Hippocampal formation (tissue), 2 donors: Measurements from ENCODE around the gene AGBL1.
A peak's percentile ranks its signal among the peaks of the same experiment; 100 is the strongest.
"Not testable (repeated sequence)": the region's sequence is repeated elsewhere in the genome, so short reads cannot be mapped to it uniquely, and the experiment has no call there.

ENCODE experiments used
- DNase-seq, 2 donors: peaks; one replicate each; lab custom pipeline; 2025; lab: John Stamatoyannopoulos, UW

AGBL1 gene

DNA sequence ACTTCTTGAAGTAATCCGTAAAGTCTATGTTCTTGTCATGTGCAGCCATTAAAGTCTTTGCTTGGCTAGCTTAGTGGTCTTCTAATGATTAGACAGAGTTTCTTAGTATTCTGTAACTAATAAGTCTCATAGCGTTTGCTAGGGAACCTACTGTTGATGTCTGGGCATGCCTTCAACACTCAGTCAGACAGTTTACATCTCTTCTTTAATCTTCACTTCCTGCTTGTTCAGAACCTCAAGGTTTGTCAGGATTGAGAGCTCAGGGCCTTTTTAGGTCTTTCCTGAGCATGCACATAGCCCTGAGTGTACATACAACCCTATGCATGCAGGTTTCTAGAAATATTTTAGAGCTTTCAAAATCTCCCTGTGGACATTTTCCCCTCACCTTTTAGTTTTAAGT, 426.3 kb downstream of the AGBL1 start:
- DNase-seq = no peak

DNA sequence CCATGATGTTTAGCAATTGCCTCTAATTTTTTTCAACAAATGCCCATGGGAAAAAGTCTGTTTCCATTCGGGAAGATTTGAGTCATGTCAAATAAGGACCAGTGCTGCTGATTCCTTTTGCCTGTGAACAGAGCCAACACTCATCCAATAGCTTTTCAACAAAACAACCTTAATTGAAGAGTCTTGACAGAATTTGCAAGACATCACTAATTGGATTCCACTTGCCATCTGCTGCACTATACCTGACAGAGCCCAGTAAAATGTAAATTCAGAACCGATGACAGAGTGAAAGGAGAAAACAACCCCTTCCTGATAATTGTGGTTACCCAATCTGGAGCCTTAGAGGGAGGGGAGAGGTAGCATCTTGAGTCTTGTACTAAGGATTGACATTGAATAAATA, 426.7 kb downstream of the AGBL1 start:
- DNase-seq = no peak

DNA sequence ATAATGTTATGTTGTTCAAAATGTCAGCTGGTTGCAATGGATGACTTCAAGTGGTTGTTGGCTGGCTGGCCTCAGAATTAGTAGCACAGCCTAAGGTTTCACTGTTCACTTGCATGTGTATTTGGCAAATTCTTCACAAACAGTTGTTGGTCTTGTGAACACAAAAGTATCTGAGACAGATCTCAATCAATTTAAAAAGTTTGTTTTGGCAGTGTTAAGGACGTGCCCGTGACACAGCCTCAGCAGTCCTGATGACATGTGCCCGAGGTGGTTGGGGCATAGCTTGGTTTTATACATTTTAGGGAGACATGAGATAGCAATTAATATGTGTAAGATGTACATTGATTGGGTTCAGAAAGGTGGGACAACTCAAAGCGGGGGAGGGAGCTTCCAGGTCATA, 436.0 kb downstream of the AGBL1 start:
- DNase-seq = no peak

DNA sequence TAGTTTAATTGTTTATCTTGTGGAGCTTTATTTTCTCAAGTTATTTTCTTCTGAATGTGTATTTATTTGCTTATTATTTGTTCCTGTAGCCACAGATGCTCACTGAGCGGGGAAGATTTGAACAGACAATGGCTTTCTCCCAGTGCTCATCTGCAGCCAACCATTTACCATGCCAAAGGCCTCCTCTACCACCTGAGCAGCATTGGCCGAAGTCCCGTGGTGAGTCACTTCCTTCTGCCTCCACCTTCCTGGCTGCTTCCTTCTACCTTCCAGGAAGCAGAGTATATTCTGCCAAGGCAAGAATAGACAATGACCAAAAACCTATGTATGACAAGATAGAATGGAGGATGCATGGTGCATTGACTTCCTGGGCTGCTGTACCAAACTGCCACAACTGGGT, 443.1 kb downstream of the AGBL1 start:
- DNase-seq = no peak

DNA sequence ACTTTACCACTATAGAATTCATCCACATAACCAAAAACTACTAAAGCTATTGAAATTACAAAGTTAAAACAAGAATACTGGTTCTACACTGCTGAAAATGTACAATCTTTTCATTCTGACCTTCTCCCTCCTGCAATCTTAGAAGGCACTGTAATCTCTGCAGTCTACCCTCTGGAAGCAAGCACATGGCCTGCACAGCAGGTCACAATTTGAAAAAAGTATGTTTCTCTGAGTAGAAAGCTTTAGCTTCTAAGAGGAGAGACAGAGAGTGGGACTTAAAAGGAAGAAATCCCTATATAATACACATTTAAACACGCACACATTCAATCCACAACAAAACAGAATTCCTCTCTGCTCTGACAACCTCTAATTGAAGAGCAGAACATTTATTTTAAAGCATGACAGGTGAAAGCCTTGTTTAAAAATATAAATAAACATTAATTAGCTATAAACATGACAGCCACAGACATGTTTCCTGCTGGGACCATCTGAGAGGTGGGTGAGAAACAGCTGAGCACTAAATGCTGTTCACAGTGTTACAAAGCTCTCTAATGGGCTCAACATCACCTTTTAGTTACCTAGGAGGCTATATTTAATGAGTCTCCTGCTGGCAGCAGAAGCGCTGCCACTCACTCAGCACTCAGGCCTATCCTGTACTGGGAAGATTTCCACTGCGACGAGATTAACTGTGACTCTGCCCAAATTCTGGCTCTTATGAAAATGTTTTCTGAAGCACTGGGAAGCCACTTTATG, 447.4 kb downstream of the AGBL1 start:
- no peak for DNase-seq

DNA sequence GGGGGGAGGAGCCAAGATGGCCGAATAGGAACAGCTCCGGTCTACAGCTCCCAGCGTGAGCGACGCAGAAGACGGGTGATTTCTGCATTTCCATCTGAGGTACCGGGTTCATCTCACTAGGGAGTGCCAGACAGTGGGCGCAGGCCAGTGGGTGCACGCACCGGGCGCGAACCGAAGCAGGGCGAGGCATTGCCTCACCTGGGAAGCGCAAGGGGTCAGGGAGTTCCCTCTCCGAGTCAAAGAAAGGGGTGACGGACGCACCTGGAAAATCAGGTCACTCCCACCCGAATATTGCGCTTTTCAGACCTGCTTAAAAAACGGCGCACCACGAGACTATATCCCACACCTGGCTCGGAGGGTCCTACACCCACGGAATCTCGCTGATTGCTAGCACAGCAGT, 448.4 kb downstream of the AGBL1 start:
- not testable (repeated sequence) for DNase-seq

DNA sequence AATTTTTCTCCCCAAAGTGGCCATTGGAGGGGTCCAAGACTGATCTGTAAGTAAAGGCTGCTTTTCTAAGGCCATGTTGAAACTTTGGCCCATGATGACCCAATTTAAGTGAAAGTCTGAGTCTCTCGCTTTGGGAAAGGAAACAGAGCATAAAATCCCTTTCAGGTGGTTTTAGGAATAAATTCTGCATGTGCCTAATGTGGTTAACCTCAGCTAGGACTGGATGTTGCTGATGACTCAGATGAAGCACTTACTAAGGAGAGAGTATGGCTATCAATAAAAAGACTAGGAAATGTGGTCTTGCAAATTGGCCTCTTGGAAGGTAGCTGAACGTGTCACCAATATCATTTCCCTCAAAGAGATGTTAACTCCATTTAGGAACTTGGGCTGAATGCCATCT, 458.5 kb downstream of the AGBL1 start:
- DNase-seq = no peak

DNA sequence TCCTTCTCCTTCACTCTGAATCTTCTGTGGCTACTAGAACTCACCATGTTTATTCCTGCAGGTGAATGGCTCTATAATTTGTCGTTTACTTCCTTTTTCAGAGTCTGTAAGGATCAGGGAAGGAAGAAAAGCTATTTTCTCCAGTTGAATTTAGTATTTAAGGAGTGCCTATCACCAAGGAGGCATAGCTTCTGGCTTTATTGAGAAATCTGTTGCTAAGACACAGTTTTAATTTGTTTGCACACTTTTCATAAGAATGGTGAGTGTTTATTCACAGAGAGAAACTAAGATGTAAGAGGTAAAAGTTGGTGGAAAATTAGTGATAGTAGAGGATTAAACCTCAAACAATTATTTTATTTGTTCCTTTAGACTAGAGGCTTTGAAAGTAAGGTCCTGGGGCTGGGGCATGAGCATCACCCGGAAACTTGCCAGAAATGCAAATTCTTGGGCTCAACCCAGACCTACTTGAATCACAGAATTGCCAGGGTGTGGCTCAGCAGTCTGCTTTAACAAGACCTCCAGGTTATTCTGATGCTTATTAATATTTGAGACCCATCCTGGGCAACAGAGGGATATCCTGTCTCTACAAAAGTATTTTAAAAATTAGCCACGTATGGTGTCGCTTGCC, 461.3 kb downstream of the AGBL1 start:
- no peak for DNase-seq

DNA sequence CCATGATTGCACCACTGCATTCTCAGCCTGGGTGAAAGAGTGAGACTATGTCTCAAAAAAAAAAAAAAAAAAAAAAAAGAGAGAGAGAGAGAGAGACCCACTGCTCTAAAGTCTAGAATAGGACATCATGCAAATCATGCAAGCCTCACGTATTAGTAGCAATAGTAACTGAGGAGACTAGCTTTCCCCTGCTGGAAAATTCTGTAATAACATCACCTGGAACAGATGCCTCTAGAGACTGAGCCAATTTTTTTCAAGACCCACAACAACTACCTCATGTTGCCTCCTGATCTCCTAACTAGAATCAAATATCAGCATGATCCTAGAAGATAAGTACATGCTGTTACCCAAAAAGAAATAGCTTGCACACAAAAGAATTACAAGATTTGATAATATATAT, 461.9 kb downstream of the AGBL1 start:
- DNase-seq = no peak

DNA sequence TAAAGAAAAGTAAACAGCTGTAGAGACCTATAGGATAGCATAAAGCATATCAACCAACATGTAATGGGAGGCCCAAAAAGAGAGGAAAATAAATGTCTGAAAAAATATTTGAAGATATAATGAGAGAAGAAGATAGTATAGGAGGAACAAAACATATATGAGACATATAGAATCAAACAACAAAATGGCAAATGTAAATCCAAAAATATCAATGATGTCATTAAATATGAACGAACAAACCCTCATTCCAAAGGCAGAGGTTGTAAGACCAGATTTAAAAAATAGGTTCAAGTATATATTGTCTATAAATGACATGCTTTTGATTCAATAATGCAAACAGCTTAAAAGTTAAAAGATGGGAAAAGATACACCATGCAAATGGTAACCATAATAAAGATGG, 470.4 kb downstream of the AGBL1 start:
- DNase-seq = no peak

DNA sequence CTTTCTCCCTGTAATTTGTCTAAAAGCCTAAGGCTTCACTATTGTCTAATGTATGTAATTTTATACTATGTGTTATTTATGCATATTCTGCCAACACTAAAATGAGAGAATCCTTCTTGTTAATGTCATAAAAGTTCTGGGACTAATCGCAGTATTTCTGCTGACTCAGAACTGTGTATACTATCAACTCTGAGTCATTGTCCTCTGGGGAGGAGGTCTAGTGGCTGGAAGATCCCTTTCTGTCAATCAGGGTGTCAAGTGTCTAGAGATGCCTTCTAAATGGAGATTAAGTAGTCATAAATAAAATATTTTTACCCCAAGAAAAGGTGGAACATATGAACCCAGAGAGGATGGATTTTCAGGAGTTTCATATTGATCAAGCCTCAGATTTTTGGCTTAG, 473.4 kb downstream of the AGBL1 start:
- DNase-seq = no peak

DNA sequence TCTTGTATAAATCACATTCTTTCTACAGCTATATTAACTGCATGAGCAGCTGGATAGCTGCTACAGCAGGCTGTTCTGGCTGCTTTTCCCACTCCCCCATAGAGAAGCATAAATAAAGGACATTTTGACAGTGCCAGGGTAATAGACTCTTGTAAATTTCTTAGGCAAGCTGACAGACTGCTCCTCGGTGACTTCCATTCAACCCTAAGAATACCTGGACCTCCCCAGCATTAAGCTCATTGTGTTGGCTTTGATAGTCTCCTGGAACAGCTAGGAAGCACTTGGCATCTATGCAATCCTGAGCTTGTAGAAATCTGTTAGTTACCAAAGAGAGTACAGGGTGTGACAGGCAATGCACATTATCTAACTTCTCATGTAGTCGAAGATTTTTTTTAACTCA, 475.4 kb downstream of the AGBL1 start:
- peak; percentile 3 to 11 for DNase-seq

DNA sequence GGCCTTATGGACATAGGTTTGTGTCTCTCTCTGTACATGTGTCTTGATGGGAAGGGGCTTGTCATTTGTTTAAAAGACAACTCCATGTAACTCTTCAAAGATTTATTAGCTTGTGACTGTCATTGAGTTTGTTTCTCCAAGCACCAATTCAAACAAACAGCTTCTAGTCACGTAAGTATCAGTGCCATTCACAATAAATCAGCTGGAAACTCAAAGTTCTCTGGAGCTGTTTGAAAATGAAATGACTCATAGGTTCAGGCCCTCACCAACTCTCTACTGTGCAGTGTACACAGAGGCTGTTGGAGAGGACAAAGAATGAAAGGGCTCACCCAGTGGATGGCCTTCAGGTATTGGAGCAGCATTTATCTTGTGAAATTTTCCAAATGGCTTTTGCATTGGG, 476.3 kb downstream of the AGBL1 start:
- no peak for DNase-seq

DNA sequence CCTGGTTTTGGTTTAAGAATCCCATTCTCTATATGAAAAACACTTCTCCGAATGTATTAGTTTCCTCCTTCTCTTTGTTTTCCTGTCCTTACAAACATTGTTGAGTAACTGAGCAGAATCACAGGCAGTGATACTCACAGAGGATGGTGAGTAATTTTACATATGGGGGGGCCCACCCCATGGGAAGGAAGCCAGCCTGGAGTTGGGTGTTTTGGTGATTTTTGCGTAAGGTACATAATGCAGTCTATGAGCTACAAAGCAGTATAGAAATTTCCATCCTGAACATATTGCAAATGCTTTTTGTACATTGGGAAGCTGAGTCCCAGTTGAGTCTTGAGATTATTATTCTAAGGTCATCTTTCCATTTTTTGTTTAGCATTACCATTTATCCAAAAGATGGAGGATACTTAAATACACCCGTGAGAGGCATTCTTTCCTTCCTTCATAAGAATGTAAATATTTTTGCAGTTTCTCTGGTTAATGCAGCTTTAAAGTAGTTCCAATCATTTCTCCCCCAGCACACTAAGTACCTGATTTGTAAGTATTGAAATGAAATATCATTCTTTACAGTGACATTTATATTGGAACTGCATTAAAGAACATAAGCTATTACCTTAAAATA, 476.8 kb downstream of the AGBL1 start:
- DNase-seq = no peak

DNA sequence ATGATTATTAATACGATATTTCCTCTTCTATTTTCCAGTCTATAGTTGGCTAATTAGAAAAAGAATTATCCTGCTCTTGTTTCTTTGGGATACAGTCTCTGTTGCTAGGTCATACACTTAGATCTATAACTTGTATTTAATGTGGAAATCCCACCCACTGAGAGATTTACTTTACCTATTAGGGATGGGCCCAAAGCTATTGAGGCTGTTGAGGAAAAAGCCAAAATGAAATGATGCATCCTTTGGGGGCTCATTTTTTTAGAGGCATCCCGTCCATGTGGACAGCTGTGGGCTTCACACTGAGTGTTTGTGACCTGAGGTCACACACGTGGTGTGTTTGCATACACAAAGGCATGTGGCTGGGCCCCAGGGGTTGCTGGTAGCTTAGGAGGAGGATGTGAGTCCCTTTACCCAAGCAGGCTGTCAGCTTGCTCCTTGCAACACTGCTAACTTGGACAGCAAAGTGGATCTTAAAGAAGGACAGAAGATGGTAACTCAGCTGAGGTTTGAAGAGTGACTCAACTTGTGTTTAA, 477.4 kb downstream of the AGBL1 start:
- no peak for DNase-seq

DNA sequence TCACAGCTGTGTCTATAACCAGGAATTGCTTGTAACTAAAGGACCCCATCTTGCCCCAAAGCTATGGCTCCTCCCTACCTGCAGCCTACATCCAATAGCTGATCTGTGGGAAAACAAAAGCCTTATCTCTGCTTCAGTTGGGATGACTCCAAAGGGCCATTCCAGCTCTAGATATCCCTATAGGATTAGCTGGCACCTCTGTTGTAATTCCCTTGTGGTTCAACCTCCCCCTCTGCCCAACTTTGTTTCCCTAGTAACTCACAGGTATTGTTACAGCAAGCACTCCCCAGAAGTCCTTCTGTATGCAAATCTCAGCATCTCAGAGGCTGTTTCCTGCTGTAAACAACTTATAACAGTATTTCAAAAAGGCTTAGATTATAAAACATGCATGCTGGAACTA, 478.6 kb downstream of the AGBL1 start:
- no peak for DNase-seq

DNA sequence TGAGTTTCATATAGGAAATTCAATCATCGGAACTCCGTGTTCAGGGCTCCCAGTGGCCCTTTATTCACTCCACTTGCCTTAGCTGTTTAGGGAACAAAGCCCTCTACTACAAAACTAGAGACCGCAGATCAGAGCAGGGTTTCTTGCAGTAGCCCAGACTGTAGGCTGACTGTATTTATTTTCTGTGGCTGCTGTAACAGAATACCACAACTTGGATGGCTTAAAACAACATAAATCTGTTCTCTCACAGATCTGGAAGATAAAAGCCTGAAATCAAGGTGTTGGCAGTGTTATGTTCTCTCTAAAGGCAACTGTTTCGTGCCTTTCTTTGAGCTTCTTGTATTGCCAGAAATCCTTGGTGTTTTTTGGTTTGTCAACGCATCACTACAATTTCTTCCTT, 479.0 kb downstream of the AGBL1 start:
- DNase-seq = no peak

DNA sequence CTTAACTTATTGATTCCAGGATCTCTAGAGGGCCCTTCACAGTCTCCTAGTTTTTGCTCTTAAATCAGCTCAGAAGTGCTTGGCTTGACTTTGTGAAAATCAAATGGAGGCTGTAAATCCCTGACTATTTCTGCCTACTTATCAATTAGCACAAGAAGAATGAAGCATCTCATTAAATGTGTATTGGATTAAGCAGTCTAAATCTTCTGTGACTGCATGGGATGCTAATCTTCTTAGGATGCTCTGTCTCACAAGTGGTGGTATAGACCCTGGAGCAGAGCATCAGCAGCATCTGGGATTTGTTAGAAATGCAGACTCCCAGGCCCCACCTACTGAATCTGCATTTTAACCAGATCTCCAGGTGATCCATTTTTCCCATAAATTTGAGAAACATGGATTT, 488.7 kb downstream of the AGBL1 start:
- DNase-seq = no peak

DNA sequence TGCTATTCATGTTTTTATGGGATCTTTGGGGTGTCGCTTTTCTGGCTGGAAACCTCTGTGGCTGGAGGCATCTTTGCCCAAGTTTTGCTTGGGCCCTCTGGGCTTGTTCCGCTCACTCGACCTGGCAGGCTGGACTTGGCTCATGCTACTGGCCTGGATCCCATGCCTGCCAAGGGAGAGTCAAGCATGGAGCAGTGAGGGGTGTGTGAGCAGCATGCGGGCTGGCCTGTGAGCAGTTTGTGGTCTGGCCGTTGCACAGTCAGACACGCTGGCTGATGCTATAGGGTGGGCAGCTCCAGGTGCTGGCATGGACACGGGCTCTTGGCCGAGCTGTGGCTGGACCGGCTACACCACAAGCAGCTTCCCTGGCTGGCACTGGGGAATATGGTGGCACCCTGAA, 491.1 kb downstream of the AGBL1 start:
- DNase-seq = no peak

DNA sequence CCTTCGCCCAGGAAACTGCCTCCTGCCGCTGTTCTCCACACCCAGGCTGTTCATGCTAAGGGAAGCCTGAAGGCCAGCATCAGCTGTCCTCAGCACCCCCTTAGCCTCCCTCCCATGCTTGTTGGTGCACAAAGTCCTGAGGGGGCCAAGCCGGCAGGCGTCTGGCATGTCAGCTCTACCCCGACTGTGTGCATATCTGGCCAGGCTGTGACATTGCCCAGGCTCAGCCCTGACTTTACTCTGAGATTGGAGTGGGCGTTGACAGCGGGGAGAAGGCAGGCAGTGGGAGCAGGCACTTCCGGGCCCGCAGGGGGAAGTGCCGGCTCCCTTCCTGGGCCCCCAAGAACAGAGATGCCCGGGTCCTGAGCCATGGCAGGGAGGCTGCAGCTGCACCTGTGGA, 492.2 kb downstream of the AGBL1 start:
- no peak for DNase-seq

DNA sequence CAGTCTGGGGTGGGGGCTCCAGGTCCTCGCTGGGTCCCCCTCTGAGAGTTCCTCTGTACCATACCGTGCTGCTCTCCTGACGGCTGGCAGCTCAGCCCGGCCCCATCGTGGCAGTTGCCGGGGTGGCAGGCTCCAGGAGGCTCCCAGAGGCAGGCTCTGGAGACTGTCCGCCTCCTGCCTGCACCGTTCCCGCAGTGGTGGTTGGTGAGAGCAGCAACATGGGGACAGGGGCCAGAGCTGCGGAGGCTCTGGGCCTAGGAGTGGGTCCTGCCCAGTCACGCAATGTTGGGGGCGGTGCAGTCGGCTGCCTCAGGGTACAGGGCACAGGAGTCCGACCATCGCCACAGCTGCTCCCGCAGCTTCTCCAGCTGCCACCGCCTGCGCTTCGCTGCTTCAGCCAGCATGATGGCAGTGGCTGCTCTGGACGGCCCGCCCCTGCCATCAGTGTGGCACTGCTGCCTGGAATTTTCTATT, 492.7 kb downstream of the AGBL1 start:
- DNase-seq = no peak

DNA sequence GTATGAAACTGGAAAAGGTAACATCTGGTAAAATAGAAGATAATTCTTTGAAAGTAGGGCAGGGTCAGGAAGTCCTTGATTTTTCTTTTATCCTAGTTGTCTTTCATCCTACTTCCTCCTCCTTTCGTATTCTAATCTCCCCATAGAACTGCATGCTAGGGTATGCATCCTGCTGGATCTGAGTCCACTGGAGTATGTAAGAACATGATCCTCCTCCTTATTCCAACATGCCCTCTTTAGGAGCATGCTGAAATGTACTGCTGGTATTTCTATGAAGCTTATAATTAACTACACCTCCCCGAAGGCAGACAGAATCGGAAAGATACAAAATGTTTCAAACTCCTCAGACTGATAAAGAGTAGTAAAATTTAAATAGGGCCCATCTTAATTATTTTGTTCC, 493.8 kb downstream of the AGBL1 start:
- no peak for DNase-seq

DNA sequence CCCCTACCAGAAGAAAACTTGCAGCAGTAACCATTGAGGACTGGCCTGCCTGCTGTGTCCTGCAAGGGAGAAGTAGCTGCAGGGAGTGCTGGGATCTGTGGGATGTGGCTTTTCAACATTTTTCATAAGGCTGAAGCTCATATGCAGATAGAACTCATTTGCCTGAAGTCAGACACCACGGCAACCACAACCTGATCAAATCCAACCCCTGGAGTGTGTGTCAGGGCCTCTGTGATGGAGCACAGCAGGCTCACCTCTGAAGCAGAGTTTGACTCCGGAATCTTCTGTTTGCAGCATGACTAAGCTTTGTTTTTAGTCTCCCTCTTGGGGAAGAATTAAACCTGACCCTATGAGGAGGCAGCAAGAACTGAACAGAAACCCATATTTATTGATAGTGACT, 508.7 kb downstream of the AGBL1 start:
- DNase-seq = no peak
